Ishikawa (cell line): ENCODE results near the gene PERCC1.

Experiments
- CEBPB ChIP-seq: IDR thresholded peaks from 2 replicates; pipeline ENCODE4 v1.6.1; 2012
- CREB1 ChIP-seq: IDR thresholded peaks from 2 replicates; pipeline ENCODE4 v1.6.1; 2012; ENCODE audit warnings: low read depth
- EGR1 ChIP-seq: IDR thresholded peaks from 2 replicates; pipeline ENCODE4 v1.6.1; 2012
- EP300 ChIP-seq: IDR thresholded peaks from 2 replicates; pipeline ENCODE4 v1.6.1; 2012; ENCODE audit warnings: borderline replicate concordance
- FOXM1 ChIP-seq: IDR thresholded peaks from 2 replicates; pipeline ENCODE4 v1.6.1; 2012; ENCODE audit warnings: low read depth, borderline replicate concordance
- NFIC ChIP-seq: IDR thresholded peaks from 2 replicates; pipeline ENCODE4 v1.6.1; 2012
- RAD21 ChIP-seq: IDR thresholded peaks from 2 replicates; pipeline ENCODE4 v1.6.1; 2012; ENCODE audit warnings: low read depth
- REST ChIP-seq: IDR thresholded peaks from 2 replicates; pipeline ENCODE4 v1.6.1; 2012; ENCODE audit warnings: low read depth, mild to moderate bottlenecking
- TAF1 ChIP-seq: IDR thresholded peaks from 2 replicates; pipeline ENCODE4 v1.6.1; 2012; ENCODE audit warnings: low read depth, mild to moderate bottlenecking
- TCF12 ChIP-seq: IDR thresholded peaks from 2 replicates; pipeline ENCODE4 v1.6.1; 2012; ENCODE audit warnings: low read depth
- TEAD4 ChIP-seq: IDR thresholded peaks from 2 replicates; pipeline ENCODE4 v1.6.1; 2012
- USF1 ChIP-seq: IDR thresholded peaks from 2 replicates; pipeline ENCODE4 v1.6.1; 2012
- YY1 ChIP-seq: IDR thresholded peaks from 2 replicates; pipeline ENCODE4 v1.6.1; 2012; ENCODE audit warnings: low read depth
- ZBTB7A ChIP-seq: IDR thresholded peaks from 2 replicates; pipeline ENCODE4 v1.6.1; 2012; ENCODE audit warnings: low read depth
- TF ChIP-seq, protein P1 (sequence below): IDR thresholded peaks from 2 replicates; pipeline ENCODE4 v1.6.1; 2012

PERCC1 gene

GRCh38 chr16:1408171-1408837 is 22.6 kb upstream of the PERCC1 start:
- TF ChIP-seq TEAD4 (no peak), ZBTB7A (peak; percentile 66; the same call in 1 of the 2 replicates), YY1 (no peak), EGR1 (peak; percentile 23; the same call in 1 of the 2 replicates), USF1 (peak; percentile 98), NFIC (no peak), CEBPB (no peak), EP300 (no peak), TCF12 (no peak), CREB1 (no peak), FOXM1 (no peak)

DNA sequence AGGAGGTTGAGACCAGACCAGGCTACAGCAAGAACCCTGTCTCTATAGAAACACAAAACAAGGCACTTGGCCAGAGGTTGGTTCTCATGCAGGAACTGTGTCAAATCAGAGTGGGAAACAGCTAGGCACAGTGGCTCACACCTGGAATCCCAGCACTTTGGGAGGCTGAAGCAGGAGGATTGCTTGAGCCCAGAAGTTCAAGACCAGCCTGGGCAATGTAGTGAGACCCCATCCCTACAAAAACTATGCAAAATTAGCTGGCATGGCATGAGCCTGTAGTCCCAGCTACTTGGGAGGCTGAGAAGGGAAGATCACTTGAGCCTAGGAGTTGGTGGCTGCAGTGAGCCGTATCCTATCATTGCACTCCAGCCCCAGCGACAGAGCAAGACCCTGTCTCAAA is 18.0 kb upstream of the PERCC1 start:
- TF ChIP-seq YY1 (no peak), FOXM1 (no peak), USF1 (no peak), TCF12 (no peak), EP300 (no peak), CEBPB (no peak), ZBTB7A (no peak), REST (no peak), TEAD4 (no peak), CREB1 (no peak)

DNA sequence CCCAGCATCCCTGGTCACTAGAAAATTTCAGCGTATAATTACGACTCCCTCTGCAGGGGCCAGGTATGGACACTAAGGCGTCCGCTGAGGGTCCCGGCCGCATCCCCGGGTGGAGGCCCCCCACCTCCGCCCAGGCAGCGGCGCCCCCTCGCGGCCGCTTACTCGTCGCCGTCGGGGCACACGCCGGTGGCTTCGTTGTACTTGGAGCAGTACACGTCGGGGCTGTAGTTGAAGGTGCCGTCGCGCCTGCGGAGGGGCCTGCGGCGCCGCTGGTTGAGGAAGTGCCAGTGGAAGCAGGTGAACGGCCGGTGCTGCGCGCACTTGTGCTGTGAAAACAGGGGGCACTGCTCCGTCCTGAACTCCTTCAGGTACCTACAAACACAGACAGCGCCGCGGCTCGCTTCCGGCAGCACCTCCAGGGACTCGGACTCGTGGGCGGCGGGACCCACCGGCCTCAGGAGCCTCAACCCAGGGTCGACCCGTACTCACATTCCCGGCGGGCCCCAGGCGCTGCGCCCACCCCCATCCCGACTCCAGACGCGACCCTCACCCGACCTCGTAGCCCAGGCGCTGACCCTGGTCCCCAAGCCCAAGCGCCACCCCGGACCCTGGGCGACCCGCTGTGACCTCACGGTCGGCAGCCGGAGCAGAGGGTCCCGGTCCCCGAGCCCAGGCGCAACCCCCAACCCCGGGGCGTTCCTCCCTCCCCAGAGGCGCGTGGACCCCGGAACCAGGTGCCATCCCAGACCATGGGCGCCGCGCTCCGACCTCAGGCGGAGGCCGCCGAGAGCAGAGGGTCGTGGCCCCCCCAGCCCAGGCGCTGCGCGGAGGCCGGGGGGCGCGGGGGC is 17.0 kb upstream of the PERCC1 start:
- TF ChIP-seq, protein P1, sequence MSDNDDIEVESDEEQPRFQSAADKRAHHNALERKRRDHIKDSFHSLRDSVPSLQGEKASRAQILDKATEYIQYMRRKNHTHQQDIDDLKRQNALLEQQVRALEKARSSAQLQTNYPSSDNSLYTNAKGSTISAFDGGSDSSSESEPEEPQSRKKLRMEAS = peak; percentile 51; the same call in 1 of the 2 replicates
- TF ChIP-seq EGR1 (no peak), NFIC (no peak), CEBPB (no peak), USF1 (no peak), RAD21 (peak; percentile 45; the same call in 1 of the 2 replicates), YY1 (no peak), TEAD4 (no peak), ZBTB7A (peak; percentile 81; the same call in 1 of the 2 replicates), TAF1 (no peak), CREB1 (no peak), TCF12 (no peak)

DNA sequence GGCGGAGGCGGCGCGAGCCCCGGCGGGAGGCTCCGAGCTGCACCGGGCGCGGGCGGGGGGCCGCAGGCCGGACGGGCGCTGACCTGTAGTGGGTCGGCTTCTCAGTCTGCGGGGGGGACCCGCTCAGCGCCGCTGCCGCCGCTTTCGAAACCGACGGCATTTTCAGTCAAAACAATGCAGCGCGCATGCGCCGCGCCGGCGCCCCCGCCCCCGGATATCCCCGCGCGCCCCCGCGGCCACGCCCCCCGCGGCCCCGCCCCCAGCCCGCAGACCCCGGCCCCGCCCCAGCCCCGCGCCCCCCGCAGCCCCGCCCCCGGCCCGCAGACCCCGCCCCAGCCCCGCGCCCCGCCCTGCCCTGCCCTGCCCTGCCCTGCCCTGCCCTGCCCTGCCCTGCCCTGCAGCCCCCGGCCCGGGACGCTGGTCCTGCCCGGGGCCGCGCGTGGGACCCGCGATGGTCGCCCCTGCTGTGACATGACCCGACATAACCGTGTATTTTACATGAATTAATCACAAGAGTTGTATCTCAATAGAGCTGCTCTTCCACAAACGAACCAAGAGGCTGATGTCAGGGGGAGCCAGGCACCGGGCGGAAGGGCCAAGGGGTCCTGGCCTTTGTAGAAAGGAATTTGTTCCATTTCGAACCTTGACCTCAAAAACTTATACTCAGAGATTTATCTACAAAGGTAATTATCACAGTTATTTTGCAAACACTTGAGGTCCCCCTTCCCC is 16.2 kb upstream of the PERCC1 start, which contains the start of gene UNKL:
Gene UNKL, minus strand, starts transcription at position 173 of the 729 bp plus-strand sequence. Its CDS starts 13 bp downstream, at position 160.
- peak; percentile 52; the same call in 1 of the 2 replicates for TF ChIP-seq EGR1
- TF ChIP-seq ZBTB7A = no peak; the same call in none of the 2 replicates

GRCh38 chr16:1416521-1416941 is 14.3 kb upstream of the PERCC1 start:
- peak; percentile 38; the same call in 1 of the 2 replicates for TF ChIP-seq REST
- TF ChIP-seq TCF12 = no peak
